HepG2 (cell line): ENCODE results near the gene CSHL1.

Source experiments
- KDM1A ChIP-seq: IDR thresholded peaks from 2 replicates; pipeline ENCODE4 v1.6.1; 2016; ENCODE audit warnings: missing compliant biosample characterization
- NFKBIZ ChIP-seq: IDR thresholded peaks from 2 replicates; pipeline ENCODE4 v1.6.1; 2018; ENCODE audit warnings: missing genetic modification reagents, missing compliant biosample characterization
- POLR2AphosphoS5 ChIP-seq: IDR thresholded peaks from 2 replicates; pipeline ENCODE4 v1.6.1; 2012; ENCODE audit warnings: low read depth, low read length
- TAF15 ChIP-seq: fragments of 200-400 bp; formaldehyde crosslinking; IDR thresholded peaks from one replicate; pipeline ENCODE4 v1.6.1; 2018; ENCODE audit warnings: mild to moderate bottlenecking, low read depth, low read length; ENCODE audit not compliant: poor library complexity, severe bottlenecking
- ZNF17 ChIP-seq: sonication (generic); formaldehyde crosslinking; IDR thresholded peaks from 2 replicates; pipeline ENCODE4 v1.5.0; 2020; ENCODE audit warnings: mild to moderate bottlenecking, missing genetic modification reagents
- ZNF263 ChIP-seq: sonication (generic); formaldehyde crosslinking; IDR thresholded peaks from 2 replicates; pipeline ENCODE4 v1.4.0; 2020; ENCODE audit warnings: missing genetic modification reagents
- ZNF574 ChIP-seq: sonication (generic); formaldehyde crosslinking; IDR thresholded peaks from 2 replicates; pipeline ENCODE4 v1.4.0; 2020; ENCODE audit warnings: missing genetic modification reagents
- ZNF576 ChIP-seq: sonication (generic); formaldehyde crosslinking; IDR thresholded peaks from 2 replicates; pipeline ENCODE4 v1.4.0; 2020; ENCODE audit warnings: mild to moderate bottlenecking, missing genetic modification reagents
- TF ChIP-seq, protein P1 (sequence below): sonication (generic); formaldehyde crosslinking; IDR thresholded peaks from 2 replicates; pipeline ENCODE4 v1.8.0; 2022; ENCODE audit warnings: mild to moderate bottlenecking, missing genetic modification reagents

DNA sequence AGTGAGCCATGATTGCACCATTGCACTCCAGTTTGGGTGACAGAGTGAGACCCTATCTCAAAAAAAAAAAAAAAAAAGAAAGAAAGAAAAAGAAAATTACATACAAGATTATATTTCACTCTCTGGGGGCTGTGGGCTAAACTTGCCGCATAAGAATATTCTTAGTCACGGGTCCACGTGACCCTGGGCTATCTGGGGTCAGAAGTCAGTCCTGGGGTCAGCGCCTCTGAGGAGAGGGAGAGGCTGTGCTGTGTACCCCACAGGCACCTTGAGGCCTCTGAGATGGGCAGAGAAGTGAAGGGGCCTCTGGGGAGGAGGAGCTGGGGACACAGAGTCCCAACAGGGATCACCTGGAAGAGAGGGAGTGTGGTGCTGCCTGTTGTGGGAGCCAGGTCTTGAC, 26.9 kb upstream of the CSHL1 start:
- TF ChIP-seq NFKBIZ (CRISPR knock-in tag): no peak
- TF ChIP-seq ZNF263: no peak
- TF ChIP-seq, protein P1, sequence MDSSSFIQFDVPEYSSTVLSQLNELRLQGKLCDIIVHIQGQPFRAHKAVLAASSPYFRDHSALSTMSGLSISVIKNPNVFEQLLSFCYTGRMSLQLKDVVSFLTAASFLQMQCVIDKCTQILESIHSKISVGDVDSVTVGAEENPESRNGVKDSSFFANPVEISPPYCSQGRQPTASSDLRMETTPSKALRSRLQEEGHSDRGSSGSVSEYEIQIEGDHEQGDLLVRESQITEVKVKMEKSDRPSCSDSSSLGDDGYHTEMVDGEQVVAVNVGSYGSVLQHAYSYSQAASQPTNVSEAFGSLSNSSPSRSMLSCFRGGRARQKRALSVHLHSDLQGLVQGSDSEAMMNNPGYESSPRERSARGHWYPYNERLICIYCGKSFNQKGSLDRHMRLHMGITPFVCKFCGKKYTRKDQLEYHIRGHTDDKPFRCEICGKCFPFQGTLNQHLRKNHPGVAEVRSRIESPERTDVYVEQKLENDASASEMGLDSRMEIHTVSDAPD (CRISPR knock-in tag): no peak
- TF ChIP-seq KDM1A (CRISPR knock-in tag): no peak
- TF ChIP-seq ZNF17 (CRISPR knock-in tag): no peak
- no peak for TF ChIP-seq POLR2AphosphoS5
- TF ChIP-seq ZNF576 (CRISPR knock-in tag): no peak
- no peak for TF ChIP-seq ZNF574
- TF ChIP-seq TAF15: no peak
